OCI-LY7 (cell line): ENCODE measurements around the gene MYO9B.

Experiments
- CTCF ChIP-seq: fragments of 200-600 bp; sonication (generic); conservative IDR thresholded peaks from 2 replicates; pipeline ENCODE4 v1.5.1; 2014; ENCODE audit warnings: mild to moderate bottlenecking, antibody characterized with exemption, low read length, moderate library complexity, mixed read lengths
- EZH2phosphoT487 ChIP-seq: fragments of 200-600 bp; sonication (generic); IDR thresholded peaks from 2 replicates; pipeline ENCODE4 v1.6.1; 2018; ENCODE audit warnings: low read depth, borderline replicate concordance, mild to moderate bottlenecking, mixed run types, antibody characterized with exemption, low read length, moderate library complexity, mixed read lengths

DNA sequence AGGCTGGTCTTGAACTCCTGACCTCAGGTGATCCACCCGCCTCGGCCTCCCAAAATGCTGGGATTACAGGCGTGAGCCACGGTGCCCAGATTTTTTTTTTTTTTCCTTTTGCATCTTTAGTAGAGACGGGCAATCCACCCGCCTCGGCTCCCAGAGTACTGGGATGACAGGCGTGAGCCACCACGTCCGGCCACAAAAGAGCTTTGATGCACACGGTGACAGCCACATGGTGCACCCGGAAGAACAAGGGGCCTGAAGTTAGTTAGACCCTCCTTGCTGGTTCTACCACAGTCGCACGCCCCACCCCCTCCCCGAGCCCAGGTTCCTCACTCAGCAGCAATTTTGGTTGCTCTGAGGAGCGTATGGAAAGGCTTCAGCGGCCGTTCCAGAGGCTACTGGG lies 85.3 kb downstream of the MYO9B start:
- TF ChIP-seq CTCF (no peak), EZH2phosphoT487 (no peak)
